Trophoblast cell (in vitro differentiated cells and primary cell): ENCODE data around the gene EPB41.

Source experiments
- DNase-seq, 2 donors: peaks; one replicate each; pipeline ENCODE4 v3.0.0-alpha.2; 2016
- H2AFZ ChIP-seq: 2 replicates; pipeline ENCODE4 v1.6.1; 2013; ENCODE audit warnings: low read length, moderate library complexity, mild to moderate bottlenecking; ENCODE audit not compliant: insufficient read depth, poor library complexity
- H2AK5ac ChIP-seq: 2 replicates; pipeline ENCODE4 v1.6.1; 2013; ENCODE audit warnings: mild to moderate bottlenecking, low read length
- H2BK120ac ChIP-seq: 2 replicates; pipeline ENCODE4 v1.6.1; 2013; ENCODE audit warnings: low read length, mild to moderate bottlenecking, moderate library complexity; ENCODE audit not compliant: insufficient read depth, poor library complexity
- H2BK12ac ChIP-seq: 2 replicates; pipeline ENCODE4 v1.6.1; 2013; ENCODE audit warnings: mild to moderate bottlenecking, low read length, moderate library complexity
- H2BK5ac ChIP-seq: 2 replicates; pipeline ENCODE4 v1.6.1; 2013; ENCODE audit warnings: low read length, low read depth, moderate library complexity, mild to moderate bottlenecking; ENCODE audit not compliant: poor library complexity
- H3K14ac ChIP-seq: 2 replicates; pipeline ENCODE4 v1.6.1; 2013; ENCODE audit warnings: mild to moderate bottlenecking, low read length
- H3K18ac ChIP-seq: 2 replicates; pipeline ENCODE4 v1.6.1; 2013; ENCODE audit warnings: mild to moderate bottlenecking, low read length
- H3K23ac ChIP-seq: 2 replicates; pipeline ENCODE4 v1.6.1; 2013; ENCODE audit warnings: low read length
- H3K27ac ChIP-seq: 2 replicates; pipeline ENCODE4 v1.5.1; 2013; ENCODE audit warnings: low read depth, mild to moderate bottlenecking, inconsistent platforms, low read length, moderate library complexity
- H3K27me3 ChIP-seq: 2 replicates; pipeline ENCODE4 v1.6.1; 2013; ENCODE audit warnings: inconsistent platforms, mild to moderate bottlenecking, low read length, moderate library complexity; ENCODE audit not compliant: insufficient read depth
- H3K36me3 ChIP-seq, 2 experiments: 1 replicate in 1 of 2; 2 replicates in 1 of 2; pipeline ENCODE4 v1.6.1; 2013; ENCODE audit warnings: low read length in 2 of 2, mild to moderate bottlenecking in 2 of 2, moderate library complexity in 1 of 2; ENCODE audit not compliant: insufficient read depth in 2 of 2, control insufficient read depth in 1 of 2
- H3K4ac ChIP-seq: 2 replicates; pipeline ENCODE4 v1.6.1; 2013; ENCODE audit warnings: low read depth, mild to moderate bottlenecking, low read length, moderate library complexity
- H3K4me1 ChIP-seq, 2 experiments: 1 replicate in 1 of 2; 2 replicates in 1 of 2; pipeline ENCODE4 v1.6.1; 2013; ENCODE audit warnings: low read length in 2 of 2, mild to moderate bottlenecking in 2 of 2, moderate library complexity in 1 of 2; ENCODE audit not compliant: insufficient read depth in 2 of 2, control insufficient read depth in 1 of 2
- H3K4me2 ChIP-seq: 2 replicates; pipeline ENCODE4 v1.6.1; 2013; ENCODE audit warnings: inconsistent platforms, mild to moderate bottlenecking, low read length, moderate library complexity
- H3K4me3 ChIP-seq: 2 replicates; pipeline ENCODE4 v1.5.1; 2013; ENCODE audit warnings: mild to moderate bottlenecking, low read depth, low read length, inconsistent platforms
- H3K79me1 ChIP-seq: one replicate; pipeline ENCODE4 v1.6.1; 2013; ENCODE audit warnings: low read length
- H3K79me2 ChIP-seq: 2 replicates; pipeline ENCODE4 v1.6.1; 2013; ENCODE audit warnings: low read length, mild to moderate bottlenecking; ENCODE audit not compliant: control insufficient read depth, insufficient read depth, poor library complexity
- H3K9ac ChIP-seq: 2 replicates; pipeline ENCODE4 v1.6.1; 2013; ENCODE audit warnings: mild to moderate bottlenecking, low read length
- H3K9me3 ChIP-seq: 2 replicates; pipeline ENCODE4 v1.6.1; 2013; ENCODE audit warnings: low read depth, mild to moderate bottlenecking, control low read depth, inconsistent platforms, low read length; ENCODE audit not compliant: insufficient read depth
- H4K12ac ChIP-seq: 2 replicates; pipeline ENCODE4 v1.6.1; 2013; ENCODE audit warnings: low read depth, mild to moderate bottlenecking, low read length, moderate library complexity
- H4K8ac ChIP-seq: 2 replicates; pipeline ENCODE4 v1.6.1; 2013; ENCODE audit warnings: low read depth, mild to moderate bottlenecking, low read length, moderate library complexity
- H4K91ac ChIP-seq: one replicate; pipeline ENCODE4 v1.6.1; 2013; ENCODE audit warnings: low read depth, mild to moderate bottlenecking, low read length, moderate library complexity
- WGBS: extraction: QIAGEN DNeasy Blood & Tissue Kit; methylation state at CpG from one replicate; pipeline ENCODE4 v1.1.7; 2013; ENCODE audit warnings: missing lambda C conversion rate; ENCODE audit not compliant: insufficient read length, insufficient coverage; ENCODE audit errors: extremely low coverage; 5-methylcytosine and 5-hydroxymethylcytosine counted together

Gene EPB41

GRCh38 chr1:28885977-28886730 lies 28.2 kb upstream of the EPB41 start:
- no CpG with 5 or more reads among the region's 17 CpGs for WGBS
- Histone ChIP-seq H3K18ac (no peak overlapping the region), H3K27ac (no peak overlapping the region), H3K4me1 (peaks cover 18 to 32% of the 10 kb centered on the region in 2 experiments), H3K23ac (no peak overlapping the region), H3K79me2 (no peaks in the 10 kb centered on the region), H3K9me3 (no peaks in the 10 kb centered on the region), H4K91ac (no peak overlapping the region), H3K14ac (no peak overlapping the region), H3K4ac (no peak overlapping the region), H4K12ac (no peak overlapping the region), H3K27me3 (no peaks in the 10 kb centered on the region), H2AK5ac (no peak overlapping the region), H2BK12ac (peak overlapping the region; percentile 2), H3K4me2 (peak overlapping the region; percentile 89), H4K8ac (peak overlapping the region; percentile 17), H3K4me3 (peak overlapping the region; percentile 66), H3K79me1 (peaks cover 12% of the 10 kb centered on the region), H2BK5ac (no peak overlapping the region), H3K36me3 (no peaks in the 10 kb centered on the region), H2BK120ac (no peak overlapping the region), H3K9ac (no peak overlapping the region), H2AFZ (peak overlapping the region; percentile 66)
- no peak for DNase-seq

GRCh38 chr1:28886731-28887418 lies 27.5 kb upstream of the EPB41 start:
- H3K4me2 ChIP-seq = peak overlapping the region; percentile 89
- H3K23ac ChIP-seq = no peak overlapping the region
- H3K14ac ChIP-seq = peak overlapping the region; percentile 85
- WGBS = no CpG with 5 or more reads among the region's 43 CpGs
- peak overlapping the region; percentile 61 for H2BK120ac ChIP-seq
- peaks cover 12% of the 10 kb centered on the region for H3K79me1 ChIP-seq
- H3K18ac ChIP-seq = peak overlapping the region; percentile 87
- no peak overlapping the region for H3K27ac ChIP-seq
- no peaks in the 10 kb centered on the region for H3K36me3 ChIP-seq
- peak overlapping the region; percentile 46 for H3K4ac ChIP-seq
- no peaks in the 10 kb centered on the region for H3K79me2 ChIP-seq
- peak overlapping the region; percentile 84 for H4K91ac ChIP-seq
- peak overlapping the region; percentile 82 for H2AK5ac ChIP-seq
- H3K4me1 ChIP-seq = peaks cover 18 to 32% of the 10 kb centered on the region in 2 experiments
- H2BK5ac ChIP-seq = peak overlapping the region; percentile 53
- H4K12ac ChIP-seq = no peak overlapping the region
- H3K27me3 ChIP-seq = no peaks in the 10 kb centered on the region
- H4K8ac ChIP-seq = peak overlapping the region; percentile 80
- H3K9ac ChIP-seq = no peak overlapping the region
- DNase-seq = peak; percentile 82 to 87
- peak overlapping the region; percentile 74 for H3K4me3 ChIP-seq
- H3K9me3 ChIP-seq = no peaks in the 10 kb centered on the region
- H2AFZ ChIP-seq = peak overlapping the region; percentile 95
- H2BK12ac ChIP-seq = peak overlapping the region; percentile 56

- peak overlapping the region; percentile 84 for H4K91ac ChIP-seq
- H3K18ac ChIP-seq = peak overlapping the region; percentile 87
- H4K8ac ChIP-seq = peak overlapping the region; percentile 80
- peaks cover 12% of the 10 kb centered on the region for H3K79me1 ChIP-seq
- H2BK12ac ChIP-seq = peak overlapping the region; percentile 56
- peak overlapping the region; percentile 53 for H2BK5ac ChIP-seq
- H3K14ac ChIP-seq = peak overlapping the region; percentile 85
- H2AFZ ChIP-seq = peak overlapping the region; percentile 95
- WGBS = no CpG with 5 or more reads among the region's 41 CpGs
- no peaks in the 10 kb centered on the region for H3K36me3 ChIP-seq
- no peaks in the 10 kb centered on the region for H3K9me3 ChIP-seq
- peaks cover 16 to 29% of the 10 kb centered on the region in 2 experiments for H3K4me1 ChIP-seq
- H2BK120ac ChIP-seq = peak overlapping the region; percentile 40
- DNase-seq = peak; percentile 41 to 51
- H3K4me2 ChIP-seq = peak overlapping the region; percentile 89
- peak overlapping the region; percentile 21 for H3K27ac ChIP-seq
- peak overlapping the region; percentile 82 for H2AK5ac ChIP-seq
- peak overlapping the region; percentile 74 for H3K4me3 ChIP-seq
- no peak overlapping the region for H4K12ac ChIP-seq
- no peak overlapping the region for H3K23ac ChIP-seq
- peak overlapping the region; percentile 63 for H3K9ac ChIP-seq
- H3K4ac ChIP-seq = peak overlapping the region; percentile 46
- no peaks in the 10 kb centered on the region for H3K27me3 ChIP-seq
- no peaks in the 10 kb centered on the region for H3K79me2 ChIP-seq
Observed at GRCh38 chr1:28887419-28887834, 26.9 kb upstream of the EPB41 start.

- Histone ChIP-seq H3K27me3 (no peaks in the 10 kb centered on the region), H3K4ac (no peak overlapping the region), H2AFZ (peak overlapping the region; percentile 80), H2BK5ac (peak overlapping the region; percentile 7), H3K9ac (peak overlapping the region; percentile 63), H4K8ac (peak overlapping the region; percentile 80), H3K4me1 (peaks cover 15 to 29% of the 10 kb centered on the region in 2 experiments), H3K18ac (peak overlapping the region; percentile 87), H2BK12ac (no peak overlapping the region), H2BK120ac (peak overlapping the region; percentile 23), H3K9me3 (no peaks in the 10 kb centered on the region), H4K91ac (peak overlapping the region; percentile 84), H3K36me3 (no peaks in the 10 kb centered on the region), H3K23ac (no peak overlapping the region), H3K27ac (peak overlapping the region; percentile 21), H3K14ac (peak overlapping the region; percentile 85), H3K79me1 (peaks cover 12% of the 10 kb centered on the region), H3K4me3 (peak overlapping the region; percentile 74), H4K12ac (peak overlapping the region; percentile 25), H2AK5ac (no peak overlapping the region), H3K79me2 (no peaks in the 10 kb centered on the region), H3K4me2 (peak overlapping the region; percentile 89)
- WGBS = no CpG with 5 or more reads among the region's 24 CpGs
- no peak for DNase-seq
Observed at GRCh38 chr1:28887835-28888682, 26.3 kb upstream of the EPB41 start.
